Measurements from ENCODE around the gene RASSF4.

Gene RASSF4

DNA sequence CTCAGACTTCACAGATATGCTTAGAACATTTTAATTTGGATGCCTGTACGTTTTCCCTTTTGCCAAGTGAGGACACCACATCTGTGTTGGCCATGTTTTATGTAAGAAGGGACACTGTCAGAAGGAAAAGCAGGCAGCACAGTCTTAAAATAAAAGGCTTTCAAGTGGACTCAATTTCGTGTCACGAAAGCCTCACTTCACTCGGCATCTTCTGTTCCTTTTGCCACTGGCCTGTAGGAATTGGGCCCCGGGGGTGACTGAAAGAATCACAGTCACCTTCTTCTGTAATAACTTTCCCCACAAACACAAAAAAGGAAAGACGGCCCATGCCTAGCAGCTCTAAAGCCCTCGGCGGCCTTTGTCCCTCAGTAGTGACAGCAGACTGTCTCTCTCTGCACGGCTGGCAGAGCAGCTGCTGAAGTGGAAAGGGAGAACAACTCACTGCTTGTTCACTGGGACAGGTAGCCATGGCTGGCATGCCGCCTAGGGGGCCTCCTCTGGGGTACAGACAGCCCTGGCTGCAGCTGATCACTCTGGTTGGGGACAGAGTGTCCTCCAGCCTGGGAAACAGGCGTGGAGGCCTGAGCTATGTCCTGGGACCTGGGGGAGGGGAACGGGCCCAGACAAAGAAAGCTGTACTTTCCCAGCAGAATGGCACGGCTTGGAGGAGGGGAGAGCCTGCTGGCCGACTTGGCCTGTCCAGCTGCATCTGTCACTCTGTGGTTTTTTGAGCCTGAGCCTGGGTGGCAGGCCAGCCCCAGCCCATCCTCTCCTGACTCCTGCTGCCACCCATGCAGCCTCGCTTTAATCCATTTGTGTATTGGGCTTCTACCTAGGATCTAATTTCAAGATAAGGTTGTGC is 4.4 kb downstream of the RASSF4 start:
- DNase-seq, result no peak

DNA sequence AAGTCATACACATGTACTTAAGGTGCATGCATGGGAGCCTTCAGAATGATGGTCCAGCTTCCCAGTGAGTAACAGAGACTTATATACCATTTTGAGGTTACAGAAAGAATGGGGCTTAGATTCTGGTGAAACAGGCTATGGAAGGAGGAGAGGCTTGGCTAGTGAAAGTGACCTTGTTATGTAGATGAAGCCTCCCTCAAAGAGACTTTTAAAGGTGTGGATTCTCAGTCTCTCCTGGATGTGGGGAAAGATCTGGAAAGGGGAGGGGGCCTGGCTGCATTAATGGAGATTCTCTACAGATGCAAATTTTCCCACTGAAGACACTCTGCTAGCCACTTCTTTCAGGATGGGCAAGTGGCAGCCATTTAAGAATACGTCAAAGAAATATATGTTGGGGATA is 5.5 kb downstream of the RASSF4 start:
- no peak for DNase-seq

DNA sequence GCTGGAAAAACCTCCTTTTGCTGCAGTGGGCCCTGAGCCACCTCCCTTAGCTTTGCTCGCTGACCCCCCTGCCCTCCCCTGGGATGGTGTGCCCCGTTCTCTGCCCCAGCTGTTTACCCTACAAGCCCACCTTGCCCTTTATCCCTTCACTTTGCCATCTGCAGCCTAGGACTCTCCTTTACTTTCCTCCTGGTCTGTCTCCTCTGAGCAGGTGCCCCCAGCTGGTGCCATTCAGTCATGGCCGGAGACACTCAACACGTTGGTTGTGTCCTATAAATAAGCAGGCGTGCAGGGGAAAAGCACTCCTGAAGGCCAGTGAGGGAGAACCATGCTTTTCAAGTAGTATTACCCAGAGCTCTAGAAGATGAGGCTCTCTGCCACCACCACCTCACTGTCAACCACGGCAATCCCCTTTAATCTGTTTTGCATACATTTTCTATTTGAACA is 6.1 kb downstream of the RASSF4 start:
- no peak for DNase-seq

DNA sequence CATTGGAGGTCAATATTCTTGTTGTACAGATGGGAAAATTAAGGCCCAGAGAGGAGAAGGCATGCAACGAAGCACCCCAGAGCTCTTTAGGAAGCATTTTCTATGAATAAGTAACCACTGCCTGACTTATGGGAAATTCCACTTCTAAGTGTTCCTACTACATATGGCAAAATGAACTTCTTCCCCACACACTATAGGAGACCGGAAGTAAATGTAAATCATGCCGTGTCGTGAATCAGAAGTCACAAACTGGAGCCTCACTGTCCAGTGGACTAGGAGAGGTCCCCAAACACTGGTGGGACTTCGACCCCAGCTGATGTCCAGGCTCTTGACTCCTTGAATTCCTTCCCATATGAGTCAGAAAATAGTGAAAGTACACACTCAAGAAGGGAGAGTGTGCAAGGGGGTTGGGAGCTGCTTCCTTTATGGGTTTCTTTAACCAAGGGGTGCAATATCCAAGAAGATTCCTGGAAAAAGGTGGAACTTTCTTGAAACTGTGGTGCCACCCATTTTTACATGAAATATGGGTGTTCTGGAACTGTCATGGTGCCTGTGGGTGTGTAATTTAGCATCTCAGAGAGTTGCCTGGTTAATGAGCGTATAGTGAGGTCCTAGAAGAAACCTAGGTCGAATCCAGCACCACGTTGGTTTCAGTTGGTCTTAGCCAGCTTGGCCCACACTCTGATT is 6.7 kb downstream of the RASSF4 start:
- DNase-seq, result no peak

DNA sequence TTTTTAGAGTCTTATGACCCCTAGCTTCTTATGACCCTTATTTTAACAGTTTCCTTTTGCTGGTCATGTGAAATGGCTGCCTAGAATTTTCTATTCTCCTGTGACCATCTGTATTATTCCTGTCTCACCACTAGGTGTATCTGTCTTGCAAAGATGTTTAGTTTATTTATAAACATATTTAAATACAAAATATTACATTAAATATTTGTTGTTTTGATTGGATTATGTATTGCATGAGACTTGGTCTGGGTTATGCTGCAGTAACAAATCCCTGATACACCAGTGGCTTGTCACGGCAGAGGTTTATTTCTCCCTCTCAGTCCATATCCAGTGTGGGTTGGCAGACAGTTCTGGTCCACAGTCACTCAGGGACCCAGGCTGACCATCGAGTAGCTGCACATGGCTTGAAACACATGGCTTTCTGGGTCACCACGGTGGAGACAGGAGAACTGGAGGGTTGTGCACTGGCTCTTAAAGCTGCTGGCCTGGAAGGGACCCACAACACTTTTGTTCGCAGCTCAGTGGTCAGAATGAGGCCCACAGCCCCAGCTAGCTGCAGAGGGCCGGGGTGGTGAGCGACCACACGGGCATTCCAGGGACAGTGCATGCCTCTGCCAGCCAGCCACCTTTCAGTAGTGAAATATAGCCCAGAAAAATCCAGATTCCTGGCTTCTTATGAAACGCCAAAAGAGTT is 7.4 kb downstream of the RASSF4 start:
- DNase-seq, result no peak

DNA sequence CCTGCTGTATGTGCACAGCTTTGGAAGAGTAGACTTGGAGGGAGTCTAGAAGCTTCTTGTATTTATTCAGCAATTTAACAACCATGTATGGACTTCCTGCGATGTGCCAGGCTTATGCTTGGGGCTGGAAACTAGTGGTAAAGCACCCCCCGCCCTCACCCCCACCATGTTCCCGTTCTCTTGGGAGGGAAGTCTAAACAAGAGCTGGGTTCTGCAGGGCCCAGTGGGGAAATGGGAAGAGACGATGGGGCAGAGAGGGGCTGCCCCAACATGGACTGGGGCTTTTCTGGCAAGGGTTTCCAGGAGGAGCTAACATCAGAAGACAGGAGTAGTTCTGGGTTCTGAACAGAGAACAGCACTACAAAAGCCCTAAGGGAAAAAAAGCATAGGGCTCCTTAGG is 8.0 kb downstream of the RASSF4 start:
- DNase-seq, result no peak

DNA sequence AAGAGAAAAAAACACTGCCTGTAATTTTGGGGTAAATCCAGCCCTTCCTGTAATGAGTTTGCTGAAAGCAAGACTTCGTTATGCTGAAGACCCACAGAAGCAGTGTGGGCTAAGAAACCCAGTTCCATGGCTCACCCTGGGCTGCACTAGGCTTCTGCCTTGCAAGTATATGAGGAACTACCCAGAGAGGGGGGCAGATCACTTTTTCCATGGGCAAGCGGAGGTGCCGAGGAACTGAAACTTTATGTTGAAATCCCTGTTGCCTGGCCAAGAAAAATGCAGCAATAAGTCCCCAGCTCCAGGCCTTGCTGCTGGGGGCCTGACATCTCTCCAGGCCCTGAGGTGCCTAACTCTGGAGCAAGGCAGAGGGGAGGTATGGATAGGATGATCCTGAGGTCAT is 8.5 kb downstream of the RASSF4 start:
- no peak for DNase-seq

DNA sequence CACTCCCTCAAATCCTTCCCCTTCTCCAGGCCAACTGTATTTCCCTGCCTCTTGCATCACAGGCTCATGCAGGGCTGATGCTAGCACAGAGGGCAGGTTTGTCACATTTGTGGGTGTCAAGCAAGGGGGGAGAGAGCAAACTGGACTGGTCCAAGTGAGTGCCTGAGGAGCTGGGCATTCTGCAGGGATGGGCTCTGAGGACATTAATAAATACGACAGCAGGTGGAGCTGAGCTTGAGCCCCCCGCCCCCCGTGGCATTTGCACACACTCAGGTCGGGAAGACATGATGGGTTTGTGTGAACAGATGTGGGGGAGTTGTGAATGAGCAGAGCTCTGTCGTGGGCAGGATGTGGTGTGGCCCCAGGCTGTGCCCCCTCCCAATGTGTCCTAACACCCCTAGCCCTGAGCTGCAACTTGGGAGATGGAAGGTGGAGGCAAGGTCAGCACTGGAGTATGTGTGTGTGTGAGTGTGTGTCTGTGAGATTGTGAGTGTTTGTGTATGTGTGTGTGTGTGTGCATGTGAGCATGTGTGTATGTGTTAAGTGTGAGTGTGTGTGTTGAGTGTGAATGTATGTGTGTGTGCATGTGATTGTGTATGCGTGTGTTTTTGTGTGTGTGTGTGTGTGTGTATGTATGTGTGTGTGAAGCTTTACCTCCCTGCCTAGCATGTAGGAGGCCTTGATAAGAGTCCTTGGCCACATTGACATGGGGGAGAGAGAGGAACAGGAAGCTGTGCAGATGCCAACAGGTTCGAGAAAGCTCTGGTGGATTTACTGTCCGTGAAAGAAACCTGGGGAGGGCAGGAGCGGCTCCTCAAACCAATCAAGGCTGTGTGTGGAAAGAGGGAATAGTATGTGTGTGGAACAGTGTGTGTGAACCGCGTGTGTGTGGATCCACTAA is 9.1 kb downstream of the RASSF4 start:
- no peak for DNase-seq

DNA sequence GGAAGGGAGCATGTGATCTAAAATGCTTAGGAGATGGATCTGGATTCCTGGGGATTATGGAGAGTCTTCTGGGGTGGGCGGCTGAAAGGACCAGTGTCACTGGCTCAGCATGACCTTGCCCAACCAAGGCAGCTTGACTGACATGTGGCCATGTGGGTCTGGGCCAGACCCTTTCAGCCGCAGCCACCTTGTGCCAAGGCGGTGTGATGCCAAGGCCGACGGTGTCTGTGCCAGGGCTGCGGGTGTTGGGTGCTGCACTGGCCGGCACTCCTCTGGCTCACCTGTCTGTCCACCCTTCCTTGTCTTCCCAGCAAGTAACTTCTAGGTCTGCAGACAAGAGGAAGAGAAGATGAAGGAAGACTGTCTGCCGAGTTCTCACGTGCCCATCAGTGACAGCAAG is 10.3 kb downstream of the RASSF4 start:
- DNase-seq, result no peak

DNA sequence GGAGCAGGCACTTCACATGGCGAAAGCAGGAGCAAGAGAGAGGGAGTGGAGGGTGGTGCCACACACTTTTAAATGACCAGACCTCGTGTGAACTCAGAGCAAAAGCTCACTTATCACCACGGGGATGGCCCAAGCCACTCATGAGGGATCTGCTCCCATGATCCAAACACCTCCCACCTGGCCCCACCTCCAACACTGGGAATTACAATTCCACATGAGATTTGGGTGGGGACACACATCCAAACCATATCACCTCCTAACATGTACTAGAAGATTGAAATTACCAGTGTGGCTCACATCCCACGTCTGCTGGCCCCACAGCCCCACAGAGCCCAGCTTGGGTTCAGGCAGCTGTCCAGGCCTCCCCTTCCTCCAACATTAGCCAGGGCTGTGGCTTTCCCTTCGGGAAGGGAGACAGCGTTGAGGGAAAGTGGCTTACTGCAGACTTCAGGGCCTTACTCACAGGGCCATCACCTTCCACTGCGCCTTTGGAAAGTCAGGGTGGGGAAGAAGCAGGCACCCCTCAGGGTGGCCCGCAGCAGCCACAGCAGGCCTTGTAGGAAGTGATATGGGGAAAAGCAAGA is 11.3 kb downstream of the RASSF4 start:
- DNase-seq, result no peak

DNA sequence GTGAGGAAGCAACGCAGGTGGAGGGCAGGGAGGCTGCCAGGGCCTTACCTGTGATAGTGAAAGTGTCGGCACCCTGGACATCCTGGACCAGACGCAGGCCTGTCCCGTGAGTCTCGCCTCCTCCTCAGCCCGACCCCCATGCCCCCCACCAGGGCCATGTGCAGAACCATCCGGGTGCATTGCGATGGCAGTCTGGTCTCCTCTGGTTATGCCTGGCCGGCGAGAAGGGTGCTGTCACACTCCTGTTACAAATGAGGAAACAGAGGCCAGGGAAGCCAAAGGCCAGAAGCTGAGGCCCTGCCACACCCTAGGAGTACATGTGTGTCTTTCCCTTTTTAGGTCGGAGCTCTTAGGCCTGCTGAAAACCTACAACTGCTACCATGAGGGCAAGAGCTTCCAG is 11.8 kb downstream of the RASSF4 start:
- DNase-seq, result no peak

DNA sequence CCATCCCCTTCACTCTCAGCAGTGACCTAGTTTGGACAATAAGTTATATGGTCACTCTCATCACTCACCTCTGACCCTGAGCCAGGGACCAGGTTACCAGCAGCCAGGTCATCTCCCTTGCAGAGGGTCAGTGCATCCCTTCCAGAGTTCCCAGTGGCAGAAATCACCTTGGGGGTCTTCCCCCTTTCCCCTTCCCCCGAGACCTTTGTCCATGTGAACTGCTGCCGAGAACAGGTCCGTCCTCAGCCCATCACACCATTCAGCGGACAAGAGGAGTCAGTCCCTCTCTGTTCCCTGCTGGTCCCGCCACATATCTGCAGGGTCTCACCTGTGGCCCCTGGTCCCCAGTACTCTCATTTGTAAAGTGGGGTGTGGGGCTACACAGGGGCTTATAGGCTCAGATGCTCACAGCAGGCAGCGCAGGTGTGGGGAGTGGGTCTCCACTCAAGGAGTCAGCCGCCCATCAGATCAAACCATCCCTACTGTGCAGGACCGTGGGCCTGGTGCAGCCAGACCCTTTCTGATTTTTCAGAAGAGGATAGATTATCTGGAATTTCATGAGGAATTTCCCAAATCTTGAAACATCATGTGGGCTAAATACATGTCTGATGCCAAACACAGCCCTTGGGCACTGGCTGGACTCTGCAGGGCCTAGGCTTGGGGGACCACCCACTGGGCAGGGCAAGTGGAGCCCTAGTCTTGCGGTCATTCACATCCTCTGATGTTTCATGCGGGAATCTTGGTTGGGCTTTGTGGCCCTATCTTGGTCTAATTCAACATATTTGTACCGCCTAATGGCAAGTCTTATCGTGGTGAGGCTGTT is 12.5 kb downstream of the RASSF4 start:
- no peak for DNase-seq

DNA sequence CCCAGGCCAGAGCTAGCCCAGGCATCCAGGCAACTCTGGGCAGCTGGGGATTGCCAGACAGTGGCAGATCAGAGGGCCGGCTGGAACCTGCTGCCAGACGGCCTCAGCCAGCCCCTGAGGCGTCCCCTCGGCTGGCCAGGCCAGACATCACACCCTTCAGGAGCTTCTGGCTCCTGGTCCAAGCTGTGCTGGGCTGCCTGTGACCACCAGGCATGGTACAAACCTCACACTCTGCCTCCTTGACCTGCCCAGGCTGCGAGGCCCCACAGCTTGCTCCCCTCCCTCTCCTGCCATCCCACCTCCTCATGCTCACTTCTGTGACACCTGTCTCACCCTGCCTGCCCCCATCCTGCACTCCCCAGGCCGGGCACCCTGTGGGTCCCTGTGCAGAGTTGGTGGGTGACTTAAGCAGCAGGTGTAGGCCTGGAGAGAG is 13.3 kb downstream of the RASSF4 start:
- DNase-seq, result no peak

DNA sequence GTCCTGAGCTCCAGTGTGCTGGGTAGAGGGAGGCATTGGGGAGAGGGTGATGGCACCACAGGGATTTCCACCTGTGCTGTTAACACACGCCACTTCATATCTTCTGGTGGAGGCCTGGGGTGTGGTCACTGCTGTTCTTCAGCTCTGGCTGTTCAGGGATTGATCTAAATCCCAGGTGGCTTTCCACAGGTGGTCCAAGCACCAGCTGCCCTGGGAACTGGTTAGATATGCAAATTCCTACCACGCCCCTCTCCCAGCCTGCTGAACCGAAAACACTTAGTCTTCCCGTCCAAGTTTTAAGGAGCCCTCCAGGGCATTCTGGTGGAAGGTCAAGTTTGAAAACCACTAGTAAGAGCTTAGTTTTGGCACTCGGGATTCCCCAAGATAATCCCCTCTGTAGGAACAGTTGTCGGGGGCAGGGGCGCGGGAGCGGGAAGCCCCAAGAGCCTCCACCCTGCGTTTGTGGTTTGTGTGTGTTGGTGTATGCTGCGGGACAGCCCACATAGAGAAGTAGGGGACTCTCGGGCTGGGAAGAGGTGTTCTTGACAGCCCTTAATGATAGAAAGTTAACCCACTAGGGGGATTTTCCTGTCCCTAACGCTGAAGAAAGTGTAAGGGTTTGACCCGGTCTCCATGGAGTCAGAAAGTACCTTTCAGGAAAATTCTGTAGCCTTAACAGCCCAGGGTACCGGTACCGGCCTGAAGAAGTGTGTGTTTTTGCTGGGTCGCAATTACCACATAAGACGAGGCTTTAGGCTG is 13.9 kb downstream of the RASSF4 start:
- no peak for DNase-seq

DNA sequence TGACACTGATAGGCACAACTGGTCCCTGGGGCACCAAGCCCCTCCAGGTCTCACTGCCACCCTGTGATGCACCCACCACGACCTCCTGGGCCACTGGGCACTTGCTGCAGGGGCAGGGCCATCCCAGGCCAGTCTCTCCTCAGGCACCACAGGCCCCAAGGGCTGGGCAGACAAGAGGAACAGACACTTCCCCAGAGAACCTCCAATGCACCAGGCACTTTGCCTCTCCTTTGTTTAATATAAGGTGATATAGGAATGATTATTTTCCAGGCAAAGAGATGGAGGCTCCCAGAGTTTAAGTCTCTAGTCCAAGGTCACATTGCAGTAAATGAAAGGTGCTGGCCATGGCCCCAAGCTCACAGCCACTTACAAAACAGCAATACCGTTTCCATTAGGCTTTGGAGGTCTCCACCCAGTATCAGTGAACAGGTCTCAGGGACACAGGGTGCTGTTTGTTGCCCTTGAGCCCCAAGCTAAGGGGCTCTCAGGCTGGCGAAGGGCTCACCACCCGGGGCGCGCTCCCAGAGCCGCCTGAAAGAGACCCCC is 14.6 kb downstream of the RASSF4 start:
- DNase-seq, result no peak

DNA sequence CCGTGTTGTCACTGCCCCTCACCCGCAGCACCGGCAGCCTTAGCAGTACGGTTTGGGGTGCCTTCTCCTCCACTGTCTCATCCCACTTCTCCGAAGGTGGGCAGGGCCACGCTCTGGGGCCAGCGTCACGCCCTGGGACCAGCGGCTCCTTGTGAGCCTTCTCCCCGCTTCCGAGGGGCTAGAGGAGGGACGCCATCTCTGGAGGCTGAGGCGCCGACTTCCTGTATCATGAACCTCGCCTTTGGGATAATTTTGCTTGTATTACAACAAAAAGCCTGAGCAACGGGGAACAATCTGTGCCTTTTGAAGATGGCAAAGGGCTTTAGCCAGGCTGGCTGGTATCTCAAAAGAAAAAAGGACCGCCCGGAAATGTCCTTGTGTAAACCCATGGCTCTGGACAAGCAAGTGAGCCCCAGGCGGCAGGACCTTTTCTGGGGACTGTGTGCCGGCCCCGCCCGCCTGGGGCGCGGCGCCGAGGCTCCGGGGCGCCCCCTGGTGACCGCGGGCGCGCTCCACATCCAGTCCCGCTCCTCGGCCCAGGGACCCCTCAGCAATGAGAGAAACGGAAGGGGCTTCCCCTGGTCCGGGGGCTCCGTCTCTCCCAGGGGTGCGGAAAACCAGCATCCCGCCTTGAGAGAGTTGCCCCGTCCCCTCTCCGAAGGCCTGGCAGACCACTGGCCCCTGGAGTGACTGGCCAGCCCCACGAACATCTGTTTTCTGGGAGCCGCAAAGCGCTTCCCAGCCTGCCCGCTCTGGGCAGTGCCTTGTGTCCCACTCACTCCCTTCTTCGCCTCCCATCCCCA is 15.2 kb downstream of the RASSF4 start:
- DNase-seq, result peak; percentile 12

DNA sequence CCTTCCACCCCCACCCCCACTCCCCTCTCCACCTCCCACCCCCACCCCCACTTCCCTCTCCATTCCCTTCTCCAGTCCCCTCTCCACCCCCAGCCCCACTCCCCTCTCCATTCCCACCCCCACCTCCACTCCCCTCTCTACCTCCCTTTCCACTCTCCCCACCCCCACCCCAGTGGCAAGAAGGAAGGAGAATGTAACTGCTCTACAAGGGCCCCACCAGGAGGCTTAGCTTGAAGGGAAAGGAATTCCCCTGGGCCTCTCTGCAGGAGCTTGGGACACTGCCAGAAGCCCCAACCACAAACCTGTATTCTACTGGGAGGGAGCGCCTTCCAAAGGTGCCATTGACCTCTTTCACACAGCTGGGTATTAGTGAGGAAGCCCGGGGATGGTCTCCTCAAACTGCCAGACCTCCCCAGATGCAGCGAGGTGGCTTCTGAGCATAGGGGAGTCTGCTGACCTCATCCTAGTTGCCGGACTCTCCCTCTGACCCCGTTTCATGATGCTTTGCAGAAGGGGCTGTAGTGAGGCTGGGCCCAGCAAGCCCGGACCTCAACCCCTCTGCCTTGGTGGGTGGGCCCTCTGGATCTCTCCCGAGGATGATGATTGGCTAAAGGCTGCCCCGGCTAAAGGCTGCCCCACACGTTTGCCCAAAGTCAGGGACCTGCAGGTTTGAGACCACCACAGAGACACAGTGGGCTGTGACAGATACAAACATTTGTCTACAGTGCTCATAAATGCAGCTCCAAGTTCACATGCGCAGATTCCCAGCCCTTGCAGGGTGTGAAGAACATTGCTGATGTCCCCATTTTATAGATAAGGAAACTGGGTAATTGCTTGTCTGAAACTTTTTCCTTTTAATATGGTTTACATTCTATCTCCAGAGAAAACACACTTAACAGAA is 16.1 kb downstream of the RASSF4 start:
- DNase-seq, result no peak

Data from NCI-H748 treated with DMSO at 0.1 percent for 48 hours (cell line).